ENCODE results near the gene PARVG. TPM values are rescaled to one million over a fixed set of nuclear protein-coding genes. Genes with fewer than 3 reads are reported as not detected.

Gene PARVG
- total RNA-seq, 1 experiment from 2014 or later = not detected

DNA sequence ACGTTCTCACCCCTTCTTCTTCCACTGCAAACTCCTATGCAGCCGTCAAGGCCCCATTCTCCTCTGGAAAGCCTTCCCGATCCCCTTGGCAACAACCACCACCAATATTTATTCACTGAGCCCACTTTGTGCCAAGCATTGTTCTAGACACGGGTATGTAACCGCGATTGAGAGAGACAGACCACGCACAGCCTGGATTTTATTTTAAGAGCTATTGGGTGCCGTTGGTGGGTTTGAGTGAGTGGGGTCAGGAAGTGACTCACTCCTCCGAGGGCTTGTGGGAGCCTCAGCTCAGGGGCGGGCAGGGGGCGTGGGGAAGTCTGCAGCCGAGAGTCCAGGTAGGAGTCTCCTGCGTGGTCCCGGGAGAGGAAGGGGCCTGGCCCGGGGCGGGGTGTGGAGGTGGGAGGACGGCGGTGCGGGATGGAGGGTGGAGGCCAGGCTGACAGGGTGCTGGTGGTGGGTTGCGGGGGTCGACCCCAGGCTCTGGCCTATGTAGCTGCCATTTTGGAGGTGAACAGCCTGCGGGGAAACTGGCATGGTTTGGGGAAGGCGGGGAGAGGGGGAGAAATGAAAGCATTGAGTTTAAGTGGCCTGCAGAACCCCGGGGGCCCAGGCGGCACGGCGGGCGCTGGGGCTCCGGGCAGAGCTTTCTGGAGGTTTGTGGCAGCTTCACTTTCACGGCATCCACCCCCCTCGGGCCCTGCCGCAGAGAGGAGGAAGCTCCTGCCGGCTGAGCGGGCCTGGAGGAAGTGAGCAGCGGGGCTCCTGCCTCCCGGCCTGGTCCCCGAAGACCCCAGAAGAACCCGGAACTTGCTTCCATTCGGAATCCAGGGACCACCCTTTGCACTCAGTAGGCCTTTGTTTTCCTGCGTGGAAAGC is 547 bp downstream of the PARVG start:
- DNase-seq (ENCODE audit: low spot score) = no peak

GRCh38 chr22:44181912-44182587 is 1.3 kb downstream of the PARVG start:
- DNase-seq (ENCODE audit: low spot score) = no peak

DNA sequence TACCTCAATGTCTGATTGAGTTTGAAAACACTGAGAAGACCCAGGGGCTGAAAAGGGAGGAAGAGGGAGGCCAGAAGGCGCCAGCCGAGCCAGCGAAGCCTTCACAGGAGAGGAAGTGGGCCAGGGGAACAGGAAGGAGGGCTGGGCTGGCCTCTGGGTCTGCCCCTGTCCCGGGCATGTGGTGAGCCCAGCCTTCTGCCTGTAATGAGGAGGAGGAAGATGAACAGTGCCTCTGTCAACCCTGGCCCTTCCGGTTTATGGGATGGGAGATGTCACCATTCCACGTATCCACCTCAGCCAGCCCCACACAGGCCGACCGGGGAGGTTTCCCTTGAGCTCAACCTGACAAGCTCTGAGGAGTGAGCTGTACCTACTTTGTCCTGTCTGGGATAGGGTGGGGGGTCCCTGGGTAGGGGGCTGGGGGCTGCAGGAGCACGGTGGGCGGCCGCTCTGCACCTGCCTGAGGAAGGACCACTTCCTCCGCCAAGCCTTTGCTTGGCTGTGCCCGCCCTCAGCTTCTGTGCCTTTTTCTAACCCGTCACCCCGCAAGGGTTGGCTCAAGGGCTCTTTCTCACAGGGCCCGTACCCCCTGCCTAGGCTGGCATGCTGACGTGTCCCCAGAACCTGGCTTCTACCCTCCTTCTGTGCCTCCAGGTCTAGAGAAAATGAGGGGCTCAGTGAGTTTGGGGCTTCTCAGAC is 2.0 kb downstream of the PARVG start:
- no peak for DNase-seq (ENCODE audit: low spot score)

GRCh38 chr22:44183287-44183588 is 2.5 kb downstream of the PARVG start:
- DNase-seq (ENCODE audit: low spot score) = no peak

- DNase-seq (ENCODE audit: low spot score) = peak; percentile 15
Measured at GRCh38 chr22:44184006-44184405, 3.3 kb downstream of the PARVG start.

GRCh38 chr22:44185237-44186120 is 4.8 kb downstream of the PARVG start:
- DNase-seq (ENCODE audit: low spot score) = no peak

DNA sequence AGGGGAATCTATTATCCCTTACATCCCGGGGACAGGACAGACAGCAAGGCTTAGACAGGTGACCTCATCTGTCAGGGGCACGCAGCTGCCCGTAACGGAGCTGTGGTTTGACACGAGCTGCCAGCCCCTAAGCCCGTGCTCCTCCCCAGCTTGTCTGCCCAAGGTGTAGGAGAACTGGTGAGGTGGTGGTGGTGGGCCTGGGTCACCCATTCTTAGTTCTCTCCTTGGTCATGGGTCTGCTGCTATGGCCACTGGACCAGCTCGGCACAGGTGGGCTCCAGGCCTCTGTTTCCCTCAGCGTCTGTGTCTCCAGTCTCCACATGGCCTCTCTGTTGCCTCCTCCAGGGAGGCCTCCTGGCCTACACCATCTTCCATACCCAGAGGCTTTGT is 5.4 kb downstream of the PARVG start:
- DNase-seq (ENCODE audit: low spot score) = no peak

- DNase-seq (ENCODE audit: low spot score) = no peak
Measured at GRCh38 chr22:44186737-44187136, 6.0 kb downstream of the PARVG start.

DNA sequence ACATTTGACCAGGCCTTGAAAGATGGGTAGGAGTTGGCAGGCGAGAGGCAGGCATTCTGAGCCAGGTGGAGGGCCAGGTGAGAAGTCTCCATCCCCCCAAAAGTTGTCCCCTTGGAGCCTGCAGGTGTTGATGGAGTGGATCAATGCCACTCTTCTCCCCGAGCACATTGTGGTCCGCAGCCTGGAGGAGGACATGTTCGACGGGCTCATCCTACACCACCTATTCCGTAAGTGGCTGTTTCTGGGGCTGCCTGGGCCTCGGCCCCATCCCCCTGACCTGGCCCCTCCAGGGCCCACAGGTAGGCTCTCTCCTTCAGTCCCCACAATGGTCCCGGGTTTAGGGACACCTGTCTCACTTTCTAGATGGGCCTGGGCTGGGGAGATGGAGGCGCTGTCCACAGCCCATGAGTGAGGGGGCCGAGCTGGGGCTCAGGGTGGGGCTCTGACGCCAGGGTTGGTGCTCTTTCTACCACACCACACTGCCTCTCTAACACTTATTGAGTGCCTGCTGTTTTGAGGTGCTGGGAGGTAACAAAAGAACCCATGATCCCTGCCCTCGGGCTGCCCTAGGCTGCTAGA is 7.0 kb downstream of the PARVG start:
- DNase-seq (ENCODE audit: low spot score) = no peak

DNA sequence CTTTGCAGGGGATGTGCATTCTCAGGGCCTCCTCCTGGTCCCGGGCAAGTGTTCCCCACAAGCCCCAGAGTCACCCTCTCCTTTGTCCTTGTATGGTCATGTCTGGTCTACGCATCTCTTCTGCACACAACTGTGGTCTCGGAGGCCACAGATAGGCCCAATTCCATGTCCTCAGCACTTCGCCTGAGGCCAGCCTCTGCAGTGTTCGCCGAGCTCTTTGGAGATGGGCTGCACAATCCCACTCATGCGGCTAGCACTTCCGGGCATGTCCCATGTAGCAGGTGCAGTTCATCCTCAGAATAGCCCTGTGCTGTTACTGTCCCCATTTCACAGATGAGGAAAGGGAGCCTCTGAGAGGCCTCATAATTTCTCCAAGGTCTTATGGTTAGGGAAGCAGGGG is 7.6 kb downstream of the PARVG start:
- DNase-seq (ENCODE audit: low spot score) = no peak

GRCh38 chr22:44188986-44189630 is 8.4 kb downstream of the PARVG start:
- no peak for DNase-seq (ENCODE audit: low spot score)

DNA sequence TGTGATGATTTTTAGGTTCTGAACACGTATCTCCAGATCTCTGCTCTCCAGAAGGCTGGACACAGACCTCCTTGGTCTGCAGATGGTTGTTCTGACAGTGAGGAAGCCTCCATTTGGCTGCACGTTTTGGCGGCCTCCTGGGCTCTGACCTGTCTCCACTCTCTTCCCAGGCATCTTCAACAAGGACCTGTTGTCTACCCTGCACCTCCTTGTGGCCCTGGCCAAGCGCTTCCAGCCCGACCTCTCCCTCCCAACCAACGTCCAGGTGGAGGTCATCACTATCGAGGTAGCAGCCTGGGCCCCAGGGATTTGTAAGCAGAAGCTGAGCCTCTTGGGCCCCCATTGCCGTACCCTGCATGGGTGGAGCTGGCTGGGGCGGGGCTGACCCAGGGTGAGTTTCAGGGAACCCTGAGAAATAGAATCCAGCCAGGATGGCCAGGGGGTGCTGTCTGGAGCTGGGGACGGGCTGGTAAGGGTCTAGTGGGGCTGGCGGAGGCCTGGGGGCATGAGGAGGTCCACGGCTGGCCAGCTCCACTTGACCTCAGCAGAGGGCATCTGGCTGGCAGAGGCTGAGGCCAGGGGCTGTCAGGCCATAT is 9.8 kb downstream of the PARVG start:
- DNase-seq (ENCODE audit: low spot score) = no peak

DNA sequence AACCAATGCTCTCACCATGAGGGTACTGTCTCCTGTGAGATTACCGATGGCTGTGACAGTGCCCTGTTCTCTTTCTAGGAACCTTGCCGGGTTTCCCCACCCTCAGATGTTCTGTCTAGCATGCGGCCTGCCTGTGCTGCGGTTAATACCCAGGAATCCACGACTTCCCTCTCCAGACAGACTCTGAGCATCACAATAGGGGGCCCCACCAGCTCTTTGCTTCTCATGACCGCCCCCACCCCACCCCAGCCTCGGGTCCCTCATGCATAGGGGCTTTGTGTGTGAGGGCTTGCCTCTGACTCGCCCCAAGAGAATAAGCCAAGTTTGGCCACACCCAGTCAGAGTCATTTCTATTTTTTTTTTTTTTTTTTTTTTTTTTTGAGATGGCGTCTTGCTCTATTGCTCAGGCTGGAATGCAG is 10.3 kb downstream of the PARVG start:
- DNase-seq (ENCODE audit: low spot score) = peak; percentile 26

GRCh38 chr22:44192098-44192815 is 11.5 kb downstream of the PARVG start:
- DNase-seq (ENCODE audit: low spot score) = peak; percentile 36

- no peak for DNase-seq (ENCODE audit: low spot score)
Measured at GRCh38 chr22:44192816-44193534, 12.2 kb downstream of the PARVG start.

- peak; percentile 58 for DNase-seq (ENCODE audit: low spot score)
Measured at GRCh38 chr22:44193535-44193891, 12.8 kb downstream of the PARVG start.

DNA sequence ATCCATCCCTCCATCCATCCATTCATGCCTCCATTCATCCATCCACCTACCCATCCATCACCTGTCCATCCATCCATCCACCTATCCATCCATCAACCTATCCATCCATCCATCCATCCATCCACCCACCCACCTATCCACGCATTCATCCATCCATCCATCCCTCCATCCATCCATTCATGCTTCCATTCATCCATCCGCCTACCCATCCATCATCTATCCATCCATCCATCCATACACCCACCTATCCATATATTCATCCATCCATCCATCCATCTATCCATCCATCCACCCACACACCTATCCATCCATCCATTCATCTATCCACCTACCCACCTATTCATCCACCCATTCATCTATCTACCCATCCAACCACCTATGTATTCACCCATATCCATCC is 13.8 kb downstream of the PARVG start:
- no peak for DNase-seq (ENCODE audit: low spot score)

GRCh38 chr22:44195189-44195871 is 14.6 kb downstream of the PARVG start:
- DNase-seq (ENCODE audit: low spot score) = no peak

DNA sequence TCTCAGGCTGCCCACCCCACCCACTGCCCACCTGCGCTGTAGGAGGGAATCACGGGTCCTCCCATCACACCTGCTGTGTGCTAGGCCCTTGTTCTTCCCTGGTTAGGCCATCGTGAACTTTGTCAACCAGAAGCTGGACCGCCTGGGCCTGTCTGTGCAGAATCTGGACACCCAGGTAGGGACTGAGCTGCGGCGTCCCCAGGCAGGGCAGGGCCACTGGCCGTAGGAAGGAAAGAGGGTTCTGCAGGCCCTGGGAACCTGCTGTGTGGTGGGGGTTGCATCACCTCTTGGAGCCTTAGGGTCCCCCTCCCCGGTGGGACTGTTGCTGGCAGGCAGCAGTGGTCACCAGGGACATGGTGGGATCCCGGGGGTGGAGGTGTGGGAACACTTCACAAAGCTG is 15.5 kb downstream of the PARVG start:
- no peak for DNase-seq (ENCODE audit: low spot score)

Data from A172 (cell line).